ENCODE data around the gene TAS1R3.

DNA sequence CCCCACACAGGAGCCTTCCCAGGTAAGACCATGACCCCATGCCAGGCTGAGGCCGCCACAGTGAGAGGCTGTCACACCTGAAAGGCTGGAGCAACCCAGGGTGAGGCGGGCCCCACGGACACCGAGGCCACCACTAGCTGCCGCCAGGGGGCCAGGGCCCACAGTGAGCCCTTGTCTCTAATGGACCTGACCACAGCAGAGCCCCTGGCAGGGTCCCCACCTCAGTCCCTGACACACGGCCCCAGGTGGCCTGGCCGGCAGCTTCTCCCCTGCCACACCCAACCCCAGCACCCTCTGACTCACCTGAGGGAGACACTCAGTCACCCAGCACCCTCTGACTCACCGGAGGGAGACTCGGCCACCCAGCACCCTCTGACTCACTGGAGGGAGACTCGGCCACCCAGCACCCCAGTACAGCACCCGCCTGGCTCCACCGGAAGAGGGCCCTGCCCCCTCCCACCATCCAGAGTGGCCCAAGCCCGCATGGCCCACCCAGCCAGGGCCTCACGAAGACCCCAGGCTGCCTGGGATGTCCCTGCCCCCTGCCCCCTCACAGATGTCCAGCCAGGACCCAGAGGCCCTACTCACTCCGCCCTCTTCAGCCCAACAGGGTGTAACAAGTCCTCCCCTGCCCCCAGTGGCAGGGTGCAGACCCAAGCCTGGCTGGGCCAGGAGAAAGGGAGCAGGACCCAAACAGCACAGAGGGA is 13.7 kb downstream of the TAS1R3 start:
- TF ChIP-seq, protein P1, sequence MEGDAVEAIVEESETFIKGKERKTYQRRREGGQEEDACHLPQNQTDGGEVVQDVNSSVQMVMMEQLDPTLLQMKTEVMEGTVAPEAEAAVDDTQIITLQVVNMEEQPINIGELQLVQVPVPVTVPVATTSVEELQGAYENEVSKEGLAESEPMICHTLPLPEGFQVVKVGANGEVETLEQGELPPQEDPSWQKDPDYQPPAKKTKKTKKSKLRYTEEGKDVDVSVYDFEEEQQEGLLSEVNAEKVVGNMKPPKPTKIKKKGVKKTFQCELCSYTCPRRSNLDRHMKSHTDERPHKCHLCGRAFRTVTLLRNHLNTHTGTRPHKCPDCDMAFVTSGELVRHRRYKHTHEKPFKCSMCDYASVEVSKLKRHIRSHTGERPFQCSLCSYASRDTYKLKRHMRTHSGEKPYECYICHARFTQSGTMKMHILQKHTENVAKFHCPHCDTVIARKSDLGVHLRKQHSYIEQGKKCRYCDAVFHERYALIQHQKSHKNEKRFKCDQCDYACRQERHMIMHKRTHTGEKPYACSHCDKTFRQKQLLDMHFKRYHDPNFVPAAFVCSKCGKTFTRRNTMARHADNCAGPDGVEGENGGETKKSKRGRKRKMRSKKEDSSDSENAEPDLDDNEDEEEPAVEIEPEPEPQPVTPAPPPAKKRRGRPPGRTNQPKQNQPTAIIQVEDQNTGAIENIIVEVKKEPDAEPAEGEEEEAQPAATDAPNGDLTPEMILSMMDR (IDR thresholded peaks at IDR 0.05), result peak in 4 of 6 experiments; percentile 24 to 40 (median 32)
- TF ChIP-seq POLR2A (IDR thresholded peaks at IDR 0.05), result no peak
